ENCODE measurements around the gene LDLRAD3. TPM values are rescaled to one million over a fixed set of nuclear protein-coding genes. Genes with fewer than 3 reads are reported as not detected.

LDLRAD3 gene
- total and polyA plus RNA-seq, 10 donors: 1.5 to 9.6 (median 8.1) TPM

GRCh38 chr11:36053281-36053680, 109.4 kb downstream of the LDLRAD3 start:
- H3K27ac ChIP-seq: no peak overlapping the region
- intact Hi-C loops (cut with DNase I; ENCODE audit: low total_unique reads): no loop called here
- H3K4me1 ChIP-seq: no peaks in the 10 kb centered on the region
- no peaks in the 10 kb centered on the region for H3K27me3 ChIP-seq (replicated peaks in 1 of 7)
- H3K9me3 ChIP-seq: no peaks in the 10 kb centered on the region
- no peaks in the 10 kb centered on the region for H3K36me3 ChIP-seq
- DNase-seq: no peak
- H3K4me3 ChIP-seq: no peak overlapping the region
- 91 to 97% (median 96%) methylated on average over 5 of the region's 5 CpGs for WGBS, 5 donors
- TF ChIP-seq POLR2AphosphoS5 (IDR thresholded peaks at IDR 0.05) (no peak), CTCF (IDR thresholded peaks at IDR 0.05 in 8 of 11, conservative IDR thresholded peaks at IDR 0.05 in 3 of 11) (no peak), POLR2A (IDR thresholded peaks at IDR 0.05) (no peak)

- TF ChIP-seq CTCF (IDR thresholded peaks at IDR 0.05 in 8 of 11, conservative IDR thresholded peaks at IDR 0.05 in 3 of 11): no peak
- TF ChIP-seq POLR2AphosphoS5 (IDR thresholded peaks at IDR 0.05): no peak
- TF ChIP-seq POLR2A (IDR thresholded peaks at IDR 0.05): no peak
- 80 to 92% (median 87%) methylated on average over 3 of the region's 3 CpGs for WGBS, 5 donors
- Histone ChIP-seq H3K36me3 (no peaks in the 10 kb centered on the region), H3K27ac (no peak overlapping the region), H3K4me1 (no peaks in the 10 kb centered on the region), H3K9me3 (no peaks in the 10 kb centered on the region), H3K27me3 (replicated peaks in 1 of 7) (no peaks in the 10 kb centered on the region), H3K4me3 (no peak overlapping the region)
- intact Hi-C loops (cut with DNase I; ENCODE audit: low total_unique reads): no loop called here
- DNase-seq: no peak
Observed at GRCh38 chr11:36053862-36054261, 110.0 kb downstream of the LDLRAD3 start.

- H3K36me3 ChIP-seq: no peaks in the 10 kb centered on the region
- intact Hi-C loops (cut with DNase I; ENCODE audit: low total_unique reads): no loop called here
- no peak for DNase-seq
- no peaks in the 10 kb centered on the region for H3K27me3 ChIP-seq (replicated peaks in 1 of 7)
- TF ChIP-seq POLR2A (IDR thresholded peaks at IDR 0.05): no peak
- no peak for TF ChIP-seq CTCF (IDR thresholded peaks at IDR 0.05 in 8 of 11, conservative IDR thresholded peaks at IDR 0.05 in 3 of 11)
- TF ChIP-seq POLR2AphosphoS5 (IDR thresholded peaks at IDR 0.05): no peak
- no peak overlapping the region for H3K27ac ChIP-seq
- H3K4me3 ChIP-seq: no peak overlapping the region
- peaks cover 0 to 5% (median 0%) of the 10 kb centered on the region in 8 donors for H3K9me3 ChIP-seq
- WGBS, 5 donors: 80 to 92% (median 84%) methylated on average over 1 of the region's 1 CpG
- H3K4me1 ChIP-seq: no peaks in the 10 kb centered on the region
Observed at GRCh38 chr11:36054628-36055027, 110.8 kb downstream of the LDLRAD3 start.

- WGBS, 5 donors: 90 to 96% (median 92%) methylated on average over 8 of the region's 8 CpGs
- Histone ChIP-seq H3K27ac (peak overlapping the region in 1 of 8 donors; percentile 45), H3K4me3 (no peak overlapping the region), H3K36me3 (no peaks in the 10 kb centered on the region), H3K27me3 (replicated peaks in 1 of 7) (no peaks in the 10 kb centered on the region), H3K4me1 (peaks cover 0 to 2% (median 0%) of the 10 kb centered on the region in 6 donors), H3K9me3 (peaks cover 0 to 8% (median 0%) of the 10 kb centered on the region in 8 donors)
- TF ChIP-seq CTCF (IDR thresholded peaks at IDR 0.05 in 8 of 11, conservative IDR thresholded peaks at IDR 0.05 in 3 of 11): peak in 4 of 11 experiments; percentile 11 to 42 (median 38)
- no peak for TF ChIP-seq POLR2A (IDR thresholded peaks at IDR 0.05)
- intact Hi-C loops (cut with DNase I; ENCODE audit: low total_unique reads): no loop called here
- no peak for DNase-seq
Observed at GRCh38 chr11:36056160-36056751, 112.4 kb downstream of the LDLRAD3 start.

All from spleen (tissue), 11 donors.